Liver (tissue), 9 donors: ENCODE measurements around the gene PPARA. TPM values are rescaled to one million over a fixed set of nuclear protein-coding genes. Genes with fewer than 3 reads are reported as not detected.

Source experiments
- DNase-seq: peaks from one replicate; pipeline ENCODE4 v3.0.0-alpha.2; 2017; ENCODE audit warnings: low spot score
- H3K27ac ChIP-seq, 2 donors: one replicate each; pipeline ENCODE4 v1.7.0; 2013; ENCODE audit warnings: inconsistent platforms in 2 of 2, low read length in 2 of 2, control low read depth in 1 of 2, low read depth in 1 of 2, mild to moderate bottlenecking in 1 of 2
- H3K27me3 ChIP-seq, 4 donors: one replicate each; pipeline versions ENCODE4 v1.6.1 to v1.7.0; 2013; ENCODE audit warnings: low read length in 3 of 4, inconsistent platforms in 1 of 4, mild to moderate bottlenecking in 1 of 4, moderate library complexity in 1 of 4; ENCODE audit not compliant: control insufficient read depth in 4 of 4, insufficient read depth in 4 of 4
- H3K36me3 ChIP-seq, 4 donors: one replicate each; pipeline versions ENCODE4 v1.6.1 to v1.7.0; 2013; ENCODE audit warnings: low read length in 3 of 4, mild to moderate bottlenecking in 3 of 4, low read depth in 1 of 4, moderate library complexity in 1 of 4; ENCODE audit not compliant: control insufficient read depth in 4 of 4, insufficient read depth in 3 of 4
- H3K4me1 ChIP-seq, 4 donors: one replicate each; pipeline versions ENCODE4 v1.6.1 to v1.7.0; 2013; ENCODE audit warnings: low read length in 3 of 4, mild to moderate bottlenecking in 3 of 4, moderate library complexity in 1 of 4; ENCODE audit not compliant: control insufficient read depth in 4 of 4, insufficient read depth in 4 of 4
- H3K4me3 ChIP-seq, 3 donors: one replicate each; pipeline versions ENCODE4 v1.6.1 to v1.7.0; 2013; ENCODE audit warnings: low read length in 3 of 3, control low read depth in 1 of 3, low read depth in 1 of 3, mild to moderate bottlenecking in 1 of 3
- H3K9ac ChIP-seq, 2 donors: one replicate each; pipeline ENCODE4 v1.7.0; 2013; ENCODE audit warnings: low read length in 2 of 2, mild to moderate bottlenecking in 2 of 2, moderate library complexity in 2 of 2, control low read depth in 1 of 2, low read depth in 1 of 2
- H3K9me3 ChIP-seq, 4 donors: one replicate each; pipeline versions ENCODE4 v1.6.1 to v1.7.0; 2013; ENCODE audit warnings: low read length in 3 of 4; ENCODE audit not compliant: control insufficient read depth in 4 of 4
- EGR1 ChIP-seq, 2 donors: IDR thresholded peaks; 2 replicates each; pipeline ENCODE4 v1.6.1; 2016 to 2018; ENCODE audit warnings: antibody characterized with exemption in 2 of 2, low read depth in 2 of 2
- FOXA1 ChIP-seq: IDR thresholded peaks from 2 replicates; pipeline ENCODE4 v1.6.1; 2016; ENCODE audit warnings: antibody characterized with exemption
- FOXA2 ChIP-seq: IDR thresholded peaks from 2 replicates; pipeline ENCODE4 v1.6.1; 2016; ENCODE audit warnings: antibody characterized with exemption
- GABPA ChIP-seq, 2 donors: IDR thresholded peaks in 1 of 2; conservative IDR thresholded peaks in 1 of 2; 2 replicates each; pipeline ENCODE4 v1.6.1; 2016; ENCODE audit warnings: antibody characterized with exemption in 2 of 2, mild to moderate bottlenecking in 1 of 2, moderate library complexity in 1 of 2
- HNF4A ChIP-seq, 2 donors: conservative IDR thresholded peaks; 2 replicates each; pipeline ENCODE4 v1.6.1; 2016; ENCODE audit warnings: antibody characterized with exemption in 2 of 2, mild to moderate bottlenecking in 2 of 2
- JUND ChIP-seq, 2 donors: IDR thresholded peaks; 2 replicates each; pipeline ENCODE4 v1.6.1; 2016; ENCODE audit warnings: antibody characterized with exemption in 2 of 2
- NR2F2 ChIP-seq: IDR thresholded peaks from 2 replicates; pipeline ENCODE4 v1.6.1; 2016; ENCODE audit warnings: antibody characterized with exemption
- RAD21 ChIP-seq, 2 donors: IDR thresholded peaks; 2 replicates each; pipeline ENCODE4 v1.6.1; 2016; ENCODE audit warnings: antibody characterized with exemption in 2 of 2, mild to moderate bottlenecking in 2 of 2
- RXRA ChIP-seq, 2 donors: IDR thresholded peaks; 2 replicates each; pipeline ENCODE4 v1.6.1; 2017 to 2018; ENCODE audit warnings: antibody characterized with exemption in 2 of 2, mild to moderate bottlenecking in 1 of 2
- SP1 ChIP-seq: IDR thresholded peaks from 2 replicates; pipeline ENCODE4 v1.6.1; 2018; ENCODE audit warnings: antibody characterized with exemption, mild to moderate bottlenecking
- TAF1 ChIP-seq: conservative IDR thresholded peaks from 2 replicates; pipeline ENCODE4 v1.6.1; 2016; ENCODE audit warnings: antibody characterized with exemption, mild to moderate bottlenecking
- WGBS: extraction: QIAGEN DNeasy Blood & Tissue Kit; methylation state at CpG from one replicate; pipeline ENCODE4 v1.1.7; 2013; 5-methylcytosine and 5-hydroxymethylcytosine counted together
- polyA plus RNA-seq, 2 donors: library from polyadenylated mRNA; stranded (reverse) in 1 of 2; unstranded in 1 of 2; fragments of 200-250 nt in 1 of 2; fragments of >200 nt in 1 of 2; fragmentation: Nextera tagmentation in 1 of 2; extraction: Ambion mirVana in 1 of 2; gene quantifications; one replicate each; pipeline versions ENCODE4 v1.2.1 to v1.2.3, GENCODE V29; 2013 to 2015
- total RNA-seq, 2 donors: library from RNA; depleted of rRNA; stranded (reverse); fragments of >200 nt; gene quantifications; one replicate each; pipeline ENCODE4 v1.2.3, GENCODE V29; 2014
- TF ChIP-seq, protein P1 (sequence below): IDR thresholded peaks from 2 replicates; pipeline ENCODE4 v1.6.1; 2016; ENCODE audit warnings: antibody characterized with exemption
- TF ChIP-seq, protein P2 (sequence below): IDR thresholded peaks from 2 replicates; pipeline ENCODE4 v1.6.1; 2016; ENCODE audit warnings: antibody characterized with exemption
- TF ChIP-seq, protein P3 (sequence below): IDR thresholded peaks from 2 replicates; pipeline ENCODE4 v1.6.1; 2016; ENCODE audit warnings: antibody characterized with exemption
- TF ChIP-seq, protein P4 (sequence below): fragments of 150-350 bp; IDR thresholded peaks from 2 replicates; pipeline ENCODE4 v1.5.1; 2017; ENCODE audit warnings: improper control_type of control experiment, low read depth, low read length; ENCODE audit not compliant: missing input control
- TF ChIP-seq, protein P5 (sequence below): IDR thresholded peaks from 2 replicates; pipeline ENCODE4 v1.6.1; 2016; ENCODE audit warnings: antibody characterized with exemption, mild to moderate bottlenecking
- donor health status: healthy.
- donor health status: healthy.
- donor health status: healthy.
- donor health status: healthy.
- donor health status: healthy.

PPARA gene
- total and polyA plus RNA-seq, 4 donors: 31.2 to 78.8 (median 41.3) TPM

DNA sequence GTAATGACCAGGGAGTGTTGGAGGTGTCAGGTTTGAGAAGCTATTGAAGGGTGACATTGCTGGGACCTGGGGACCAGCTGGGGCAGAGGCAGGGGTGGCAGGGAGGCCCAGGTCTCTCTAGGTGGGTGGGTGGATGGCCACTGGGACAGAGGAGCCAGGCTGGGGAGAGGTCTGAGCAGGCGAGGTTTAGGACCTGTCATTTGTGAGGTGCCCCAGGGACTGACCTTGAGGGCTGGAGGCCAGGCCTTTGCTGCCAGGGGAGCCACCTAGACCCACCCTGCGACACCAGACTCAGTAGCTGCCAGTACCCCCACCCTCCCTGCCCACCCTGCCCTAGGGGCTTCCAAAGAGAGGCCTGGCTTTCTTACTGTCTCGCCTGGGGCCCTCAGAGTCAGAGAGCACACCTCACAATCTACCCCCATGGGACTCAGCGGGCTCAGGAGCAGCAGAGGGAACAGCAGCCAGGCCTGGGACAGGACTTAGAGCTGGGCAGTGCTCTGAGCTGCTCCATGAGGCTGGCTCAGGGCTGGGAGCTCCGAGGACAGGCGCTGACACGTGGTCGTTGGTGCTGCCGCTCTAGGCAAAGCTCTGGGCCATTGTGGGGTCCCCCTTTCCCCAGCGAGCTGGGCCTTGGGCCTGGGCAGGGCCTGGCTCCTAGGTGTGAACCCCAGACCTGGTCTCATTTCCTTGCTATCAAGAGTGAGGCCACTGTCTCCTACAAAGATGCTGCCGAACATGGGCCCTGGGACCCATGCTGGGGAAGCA lies 28.6 kb upstream of the PPARA start:
- no peaks in the 10 kb centered on the region for H3K36me3 ChIP-seq
- no peak overlapping the region for H3K4me3 ChIP-seq
- TF ChIP-seq, protein P1, sequence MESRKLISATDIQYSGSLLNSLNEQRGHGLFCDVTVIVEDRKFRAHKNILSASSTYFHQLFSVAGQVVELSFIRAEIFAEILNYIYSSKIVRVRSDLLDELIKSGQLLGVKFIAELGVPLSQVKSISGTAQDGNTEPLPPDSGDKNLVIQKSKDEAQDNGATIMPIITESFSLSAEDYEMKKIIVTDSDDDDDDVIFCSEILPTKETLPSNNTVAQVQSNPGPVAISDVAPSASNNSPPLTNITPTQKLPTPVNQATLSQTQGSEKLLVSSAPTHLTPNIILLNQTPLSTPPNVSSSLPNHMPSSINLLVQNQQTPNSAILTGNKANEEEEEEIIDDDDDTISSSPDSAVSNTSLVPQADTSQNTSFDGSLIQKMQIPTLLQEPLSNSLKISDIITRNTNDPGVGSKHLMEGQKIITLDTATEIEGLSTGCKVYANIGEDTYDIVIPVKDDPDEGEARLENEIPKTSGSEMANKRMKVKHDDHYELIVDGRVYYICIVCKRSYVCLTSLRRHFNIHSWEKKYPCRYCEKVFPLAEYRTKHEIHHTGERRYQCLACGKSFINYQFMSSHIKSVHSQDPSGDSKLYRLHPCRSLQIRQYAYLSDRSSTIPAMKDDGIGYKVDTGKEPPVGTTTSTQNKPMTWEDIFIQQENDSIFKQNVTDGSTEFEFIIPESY: no peak
- no peak for TF ChIP-seq SP1
- TF ChIP-seq HNF4A (conservative IDR thresholded peaks at IDR 0.05): no peak
- no peak for TF ChIP-seq JUND (IDR thresholded peaks at IDR 0.05)
- TF ChIP-seq EGR1 (IDR thresholded peaks at IDR 0.05; ENCODE audit: low read depth in 2 of 2): no peak
- TF ChIP-seq, protein P2, sequence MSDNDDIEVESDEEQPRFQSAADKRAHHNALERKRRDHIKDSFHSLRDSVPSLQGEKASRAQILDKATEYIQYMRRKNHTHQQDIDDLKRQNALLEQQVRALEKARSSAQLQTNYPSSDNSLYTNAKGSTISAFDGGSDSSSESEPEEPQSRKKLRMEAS: no peak
- no peak for TF ChIP-seq RAD21 (IDR thresholded peaks at IDR 0.05)
- TF ChIP-seq FOXA1: no peak
- TF ChIP-seq TAF1: no peak
- TF ChIP-seq, protein P3, sequence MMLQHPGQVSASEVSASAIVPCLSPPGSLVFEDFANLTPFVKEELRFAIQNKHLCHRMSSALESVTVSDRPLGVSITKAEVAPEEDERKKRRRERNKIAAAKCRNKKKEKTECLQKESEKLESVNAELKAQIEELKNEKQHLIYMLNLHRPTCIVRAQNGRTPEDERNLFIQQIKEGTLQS: no peak
- DNase-seq: no peak
- WGBS: 79% methylated on average over 11 of the region's 11 CpGs
- no peaks in the 10 kb centered on the region for H3K27me3 ChIP-seq
- H3K27ac ChIP-seq: no peak overlapping the region
- peaks cover 0 to 12% (median 11%) of the 10 kb centered on the region in 4 donors for H3K4me1 ChIP-seq
- no peak overlapping the region for H3K9ac ChIP-seq
- H3K9me3 ChIP-seq: no peaks in the 10 kb centered on the region

DNA sequence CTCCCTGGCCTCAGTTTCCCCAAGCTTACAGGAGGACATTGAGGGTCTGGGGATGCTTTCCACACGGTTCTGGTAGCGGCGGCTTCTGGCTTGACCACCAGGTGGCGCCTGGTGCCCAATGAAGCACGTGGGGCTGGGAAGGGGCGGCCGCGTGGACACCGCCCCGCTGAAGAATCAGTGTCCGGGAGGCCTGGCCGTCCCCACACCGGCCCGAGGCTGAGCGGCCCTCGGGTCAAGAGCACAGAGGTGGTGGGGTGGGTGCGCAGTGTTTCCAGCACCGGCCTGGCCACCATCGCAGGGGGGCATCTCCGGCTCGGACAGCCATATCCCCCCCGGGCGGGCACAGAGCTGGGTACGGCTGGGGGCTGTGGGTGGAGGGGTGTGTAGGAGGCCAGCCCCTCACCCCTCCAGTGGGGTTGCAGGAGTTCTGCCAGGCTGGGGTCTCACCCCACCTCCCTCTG lies 27.8 kb upstream of the PPARA start:
- H3K27ac ChIP-seq: no peak overlapping the region
- H3K9ac ChIP-seq: no peak overlapping the region
- TF ChIP-seq FOXA2 (no peak), RXRA (IDR thresholded peaks at IDR 0.05) (no peak), GABPA (IDR thresholded peaks at IDR 0.05 in 1 of 2, conservative IDR thresholded peaks at IDR 0.05 in 1 of 2) (no peak), RAD21 (IDR thresholded peaks at IDR 0.05) (peak; percentile 90 to 98), FOXA1 (no peak), NR2F2 (no peak), JUND (IDR thresholded peaks at IDR 0.05) (no peak)
- TF ChIP-seq, protein P4, sequence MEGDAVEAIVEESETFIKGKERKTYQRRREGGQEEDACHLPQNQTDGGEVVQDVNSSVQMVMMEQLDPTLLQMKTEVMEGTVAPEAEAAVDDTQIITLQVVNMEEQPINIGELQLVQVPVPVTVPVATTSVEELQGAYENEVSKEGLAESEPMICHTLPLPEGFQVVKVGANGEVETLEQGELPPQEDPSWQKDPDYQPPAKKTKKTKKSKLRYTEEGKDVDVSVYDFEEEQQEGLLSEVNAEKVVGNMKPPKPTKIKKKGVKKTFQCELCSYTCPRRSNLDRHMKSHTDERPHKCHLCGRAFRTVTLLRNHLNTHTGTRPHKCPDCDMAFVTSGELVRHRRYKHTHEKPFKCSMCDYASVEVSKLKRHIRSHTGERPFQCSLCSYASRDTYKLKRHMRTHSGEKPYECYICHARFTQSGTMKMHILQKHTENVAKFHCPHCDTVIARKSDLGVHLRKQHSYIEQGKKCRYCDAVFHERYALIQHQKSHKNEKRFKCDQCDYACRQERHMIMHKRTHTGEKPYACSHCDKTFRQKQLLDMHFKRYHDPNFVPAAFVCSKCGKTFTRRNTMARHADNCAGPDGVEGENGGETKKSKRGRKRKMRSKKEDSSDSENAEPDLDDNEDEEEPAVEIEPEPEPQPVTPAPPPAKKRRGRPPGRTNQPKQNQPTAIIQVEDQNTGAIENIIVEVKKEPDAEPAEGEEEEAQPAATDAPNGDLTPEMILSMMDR: peak; percentile 87
- TF ChIP-seq, protein P1: no peak
- TF ChIP-seq, protein P3: no peak
- TF ChIP-seq, protein P5, sequence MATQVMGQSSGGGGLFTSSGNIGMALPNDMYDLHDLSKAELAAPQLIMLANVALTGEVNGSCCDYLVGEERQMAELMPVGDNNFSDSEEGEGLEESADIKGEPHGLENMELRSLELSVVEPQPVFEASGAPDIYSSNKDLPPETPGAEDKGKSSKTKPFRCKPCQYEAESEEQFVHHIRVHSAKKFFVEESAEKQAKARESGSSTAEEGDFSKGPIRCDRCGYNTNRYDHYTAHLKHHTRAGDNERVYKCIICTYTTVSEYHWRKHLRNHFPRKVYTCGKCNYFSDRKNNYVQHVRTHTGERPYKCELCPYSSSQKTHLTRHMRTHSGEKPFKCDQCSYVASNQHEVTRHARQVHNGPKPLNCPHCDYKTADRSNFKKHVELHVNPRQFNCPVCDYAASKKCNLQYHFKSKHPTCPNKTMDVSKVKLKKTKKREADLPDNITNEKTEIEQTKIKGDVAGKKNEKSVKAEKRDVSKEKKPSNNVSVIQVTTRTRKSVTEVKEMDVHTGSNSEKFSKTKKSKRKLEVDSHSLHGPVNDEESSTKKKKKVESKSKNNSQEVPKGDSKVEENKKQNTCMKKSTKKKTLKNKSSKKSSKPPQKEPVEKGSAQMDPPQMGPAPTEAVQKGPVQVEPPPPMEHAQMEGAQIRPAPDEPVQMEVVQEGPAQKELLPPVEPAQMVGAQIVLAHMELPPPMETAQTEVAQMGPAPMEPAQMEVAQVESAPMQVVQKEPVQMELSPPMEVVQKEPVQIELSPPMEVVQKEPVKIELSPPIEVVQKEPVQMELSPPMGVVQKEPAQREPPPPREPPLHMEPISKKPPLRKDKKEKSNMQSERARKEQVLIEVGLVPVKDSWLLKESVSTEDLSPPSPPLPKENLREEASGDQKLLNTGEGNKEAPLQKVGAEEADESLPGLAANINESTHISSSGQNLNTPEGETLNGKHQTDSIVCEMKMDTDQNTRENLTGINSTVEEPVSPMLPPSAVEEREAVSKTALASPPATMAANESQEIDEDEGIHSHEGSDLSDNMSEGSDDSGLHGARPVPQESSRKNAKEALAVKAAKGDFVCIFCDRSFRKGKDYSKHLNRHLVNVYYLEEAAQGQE: no peak
- no peak overlapping the region for H3K4me3 ChIP-seq
- H3K4me1 ChIP-seq: peaks cover 0 to 12% (median 9%) of the 10 kb centered on the region in 4 donors
- H3K9me3 ChIP-seq: no peaks in the 10 kb centered on the region
- H3K27me3 ChIP-seq: no peaks in the 10 kb centered on the region
- no peaks in the 10 kb centered on the region for H3K36me3 ChIP-seq
- 22% methylated on average over 24 of the region's 24 CpGs for WGBS
- DNase-seq: peak; percentile 86
